HG02610 (cell line): Measurements from ENCODE around the gene CCT2.
A peak's percentile ranks its signal among the peaks of the same experiment; 100 is the strongest.

Experiments
- ATAC-seq: cut with Tn5 transposase; IDR thresholded peaks from one replicate; pipeline ENCODE4 v1.9.1; 2021; ENCODE audit warnings: mild to moderate bottlenecking, moderate library complexity; ENCODE audit not compliant: unreplicated experiment

CCT2 gene

DNA sequence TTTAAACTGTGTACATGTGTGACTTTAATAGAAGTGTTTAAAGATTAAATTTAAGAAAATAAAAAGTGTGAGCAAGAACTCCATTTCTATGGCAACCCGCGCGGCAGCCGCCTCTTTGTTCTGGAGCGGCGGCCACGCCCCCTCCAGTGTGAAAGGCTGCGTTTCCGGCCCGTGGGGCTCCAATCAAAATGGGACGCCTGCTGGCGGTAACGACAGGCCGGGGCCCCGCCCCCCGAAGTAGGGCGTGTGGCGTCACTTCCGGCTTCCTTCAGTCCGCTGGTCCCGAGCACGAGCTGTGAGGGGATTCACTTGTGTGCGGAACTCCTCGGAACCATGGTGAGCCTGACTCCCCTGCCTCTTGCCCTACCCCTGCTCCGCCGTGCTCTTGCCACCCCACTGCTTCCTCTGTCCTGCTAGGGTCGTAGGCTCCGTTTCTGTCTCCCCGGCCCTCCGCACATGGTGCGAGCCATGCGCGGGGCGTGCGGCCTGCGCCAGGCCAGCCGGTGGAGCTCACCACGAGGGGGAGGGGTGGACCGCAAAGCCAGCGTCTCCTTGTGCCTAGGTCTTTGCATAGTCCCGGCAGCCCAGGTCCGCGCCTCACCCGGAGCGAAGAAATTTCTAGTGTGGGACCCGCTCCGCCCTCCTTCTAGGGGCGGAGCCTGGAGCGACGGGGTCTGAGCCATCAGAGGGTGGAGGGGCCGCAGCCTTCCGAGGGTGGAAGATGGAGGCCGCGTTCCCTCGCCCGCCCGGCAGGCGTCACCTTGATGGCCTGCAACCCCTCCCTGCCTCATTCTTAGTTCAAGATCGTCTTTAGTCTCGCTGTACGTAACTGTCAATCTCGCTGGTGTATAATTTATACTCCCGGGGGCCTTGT, at the start of gene CCT2:
TSS of gene CCT2 (plus strand) at position 271 of the 874 bp plus-strand sequence. CDS start at position 334, 63 bp downstream.
- ATAC-seq: peak; percentile 96

DNA sequence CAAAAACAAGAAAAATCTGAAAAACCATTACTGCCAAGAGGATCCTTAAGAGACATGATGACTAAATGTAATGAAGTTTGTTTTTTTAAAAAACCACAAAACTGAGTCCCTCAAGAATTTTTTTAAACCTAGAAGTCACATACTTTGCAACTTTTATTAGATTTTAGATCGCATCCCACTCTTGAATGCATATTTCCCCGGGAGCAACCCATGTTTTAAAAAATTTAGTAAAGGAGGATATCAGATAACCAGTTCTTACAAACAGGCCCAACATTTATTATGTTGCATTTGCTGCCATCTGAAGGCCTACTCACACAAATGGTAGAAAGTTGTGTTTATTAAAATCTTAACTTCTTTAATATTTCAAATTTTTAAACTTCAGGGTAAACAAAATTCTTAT, 44.3 kb upstream of the CCT2 start:
- ATAC-seq: no peak

DNA sequence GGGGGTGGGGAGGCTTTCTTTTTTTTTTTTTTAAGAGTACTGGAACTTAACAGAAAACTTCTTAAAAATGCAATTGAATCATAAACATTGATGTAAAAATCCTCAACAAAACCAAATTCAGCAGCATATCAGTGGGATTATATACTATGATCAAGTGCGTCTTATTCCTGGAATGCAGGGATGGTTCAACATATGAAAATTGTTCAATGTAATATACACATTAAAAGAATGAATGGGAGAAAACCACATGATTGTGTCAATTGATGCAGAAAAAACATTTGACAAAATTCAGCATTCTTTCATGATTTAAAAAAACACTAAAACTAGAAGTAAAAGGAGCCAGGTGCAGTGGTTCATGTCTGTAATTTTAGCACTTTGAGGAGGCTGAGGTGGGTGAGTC, 41.2 kb upstream of the CCT2 start:
- no peak for ATAC-seq

DNA sequence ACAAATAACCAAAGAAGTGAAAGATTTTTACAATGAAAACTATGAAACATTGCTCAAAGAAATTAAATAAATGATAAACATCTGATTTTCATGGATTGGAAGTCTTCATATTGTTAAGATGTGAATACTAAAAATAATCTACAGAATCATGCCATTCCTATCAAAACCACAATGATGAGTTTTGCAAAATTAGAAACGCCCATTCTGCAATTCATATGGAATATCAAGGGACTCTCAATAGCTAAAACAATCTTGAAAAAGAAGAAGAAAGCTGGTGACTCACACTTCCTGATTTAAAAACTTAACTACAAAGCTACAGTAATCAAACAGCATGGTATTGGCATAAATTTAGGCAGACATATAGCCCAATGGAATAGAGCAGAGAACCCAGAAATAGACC, 40.2 kb upstream of the CCT2 start:
- ATAC-seq: no peak

DNA sequence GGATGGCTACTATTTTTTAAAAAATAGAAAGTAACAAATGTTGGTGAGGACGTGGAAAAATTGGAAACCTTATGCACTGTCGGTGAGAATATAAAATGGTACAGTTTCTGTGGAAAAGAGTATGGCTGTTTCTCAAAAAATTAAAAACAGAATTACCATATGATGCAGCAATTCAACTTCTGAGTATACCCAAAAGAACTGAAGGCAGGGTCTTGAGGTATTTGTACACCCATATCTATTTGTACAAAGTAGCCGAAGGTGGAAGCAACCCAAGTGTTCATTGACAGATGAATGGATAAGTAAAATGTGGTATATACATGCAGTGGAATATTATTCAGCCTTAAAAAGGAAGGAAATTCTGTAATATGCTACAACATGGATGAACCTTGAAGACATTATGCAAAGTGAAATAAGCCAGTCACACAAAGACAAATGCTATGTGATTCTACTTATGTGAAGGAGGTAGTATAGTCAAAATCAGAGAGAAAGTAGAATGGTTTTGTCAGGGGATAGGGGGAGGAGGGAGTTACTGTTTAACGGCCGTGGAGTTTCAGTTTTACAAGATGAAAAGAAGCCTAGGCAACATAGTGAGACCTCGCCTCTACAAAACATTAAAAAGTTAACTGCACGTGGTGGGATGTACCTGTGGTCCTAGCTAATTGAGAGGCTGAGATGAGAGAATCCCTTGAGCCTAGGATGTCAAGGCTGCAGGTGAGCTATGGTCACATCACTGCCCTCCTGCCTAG, 38.4 kb upstream of the CCT2 start:
- ATAC-seq: peak; percentile 90

DNA sequence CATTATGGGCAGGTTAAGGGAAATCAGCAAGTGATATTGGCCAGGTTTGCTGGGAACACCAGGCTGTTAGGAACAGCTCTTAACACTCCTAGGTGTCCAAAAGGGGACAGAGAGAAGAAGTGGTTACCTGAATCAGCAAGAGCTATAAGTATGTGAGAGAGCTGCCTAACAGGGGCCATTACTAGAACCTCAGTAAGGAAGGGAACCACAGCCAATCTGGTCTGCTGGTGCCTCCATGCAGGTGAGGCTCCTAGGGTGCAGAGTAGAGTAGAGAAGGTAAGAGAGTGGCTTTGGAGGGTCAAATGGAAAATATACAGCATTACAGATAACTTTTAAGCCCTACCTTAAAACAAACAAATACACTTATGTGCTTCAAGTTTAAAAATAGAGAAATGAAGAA, 36.6 kb upstream of the CCT2 start:
- no peak for ATAC-seq

DNA sequence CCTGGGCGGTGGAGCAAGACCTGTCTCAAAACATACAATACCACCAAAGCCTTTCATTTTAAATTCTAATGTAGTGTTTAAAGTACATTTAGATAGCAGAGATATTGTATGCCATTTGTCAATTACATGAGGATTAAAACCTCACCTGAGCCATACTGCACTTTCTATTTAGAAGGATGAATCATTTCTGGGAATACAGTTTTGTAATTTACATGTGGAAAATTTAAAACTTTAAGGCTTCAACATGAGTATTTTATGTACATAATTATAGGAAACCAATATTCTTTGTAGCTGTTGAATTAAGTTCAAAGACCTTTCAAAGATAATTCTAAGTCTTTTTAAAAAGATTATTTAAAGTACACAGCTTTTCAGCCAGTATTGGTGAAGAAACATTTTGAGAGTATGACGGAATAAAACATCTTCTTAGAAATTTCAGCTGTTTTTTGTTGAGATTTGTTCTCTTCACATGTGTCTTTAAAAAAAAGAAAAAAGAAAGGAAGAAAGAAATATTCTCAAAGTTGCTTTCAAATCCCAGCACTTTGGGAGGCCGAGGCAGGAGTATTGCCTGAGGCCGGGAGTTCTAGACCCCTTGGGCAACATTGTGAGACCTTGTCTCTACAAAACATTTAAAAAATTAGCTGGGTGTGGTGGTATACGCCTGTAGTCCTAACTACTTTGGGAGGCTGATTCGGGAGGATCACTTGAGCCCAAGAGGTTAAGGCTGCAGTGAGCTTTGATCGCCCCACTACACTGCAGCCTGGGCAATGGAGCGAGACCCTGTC, 34.5 kb upstream of the CCT2 start:
- ATAC-seq: no peak

DNA sequence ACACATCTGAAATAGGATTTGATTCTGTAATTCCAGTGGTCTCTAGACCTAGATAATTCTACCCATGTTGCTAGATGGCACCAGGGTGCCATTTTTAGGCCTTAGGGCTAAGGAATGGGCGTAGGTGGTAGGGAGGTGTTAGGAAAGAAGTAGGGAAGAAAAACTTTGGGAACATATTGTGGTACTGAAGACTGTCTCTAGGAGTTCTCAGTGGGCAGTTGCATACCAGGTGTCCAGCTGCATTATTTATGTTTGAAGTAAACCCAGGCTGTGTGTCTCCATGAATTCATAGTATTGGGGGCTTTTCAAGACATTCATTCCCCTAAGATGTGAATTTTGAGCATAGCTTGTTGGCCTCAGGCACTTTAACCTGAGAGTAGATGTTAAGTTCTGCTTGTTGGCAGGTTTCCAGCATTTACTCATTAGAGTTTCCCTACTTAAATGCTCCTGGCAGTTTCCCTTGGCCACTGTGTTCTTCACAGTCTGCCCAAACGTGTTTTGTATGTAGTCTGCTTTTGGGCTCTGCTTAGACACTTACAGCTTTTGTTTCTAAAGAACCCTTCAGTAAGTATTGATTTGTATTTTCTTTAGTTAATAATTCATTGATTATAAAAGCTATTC, 31.5 kb upstream of the CCT2 start:
- no peak for ATAC-seq

DNA sequence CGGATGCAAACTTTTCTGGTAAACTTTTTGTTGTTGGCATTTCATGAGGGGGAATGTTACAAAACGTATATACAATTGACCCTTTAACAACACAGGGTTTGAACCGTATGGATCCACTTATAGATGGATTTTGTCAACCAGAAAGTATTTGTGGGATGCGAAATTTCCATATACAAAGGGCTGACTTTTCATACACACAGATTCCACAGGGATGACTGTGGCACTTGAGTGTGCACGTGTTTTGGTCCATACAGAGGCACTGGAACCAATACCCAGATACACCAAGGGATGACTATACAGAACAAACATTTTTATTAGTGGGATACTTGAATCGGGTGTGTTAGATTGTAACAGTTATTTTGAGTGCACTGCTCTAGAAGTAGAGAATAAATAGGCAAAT, 29.8 kb upstream of the CCT2 start:
- ATAC-seq: no peak

DNA sequence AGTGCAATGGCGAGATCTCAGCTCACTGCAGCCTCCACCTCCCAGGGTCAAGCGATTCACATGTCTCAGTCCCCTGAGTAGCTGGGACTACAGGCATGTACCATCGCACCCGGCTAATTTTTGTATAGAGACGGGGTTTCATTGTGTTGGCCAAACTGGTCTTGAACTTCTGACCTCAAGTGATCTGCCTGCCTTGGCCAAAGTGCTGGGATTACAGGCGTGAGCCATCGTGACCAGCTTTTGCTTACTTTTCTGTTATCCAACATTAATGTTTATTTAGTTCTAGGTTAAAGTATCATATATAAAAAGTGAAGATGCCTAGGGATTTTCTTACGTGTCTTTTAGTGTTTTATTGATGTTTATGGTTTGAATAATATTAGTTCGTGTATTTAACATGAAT, 28.9 kb upstream of the CCT2 start:
- ATAC-seq: no peak

DNA sequence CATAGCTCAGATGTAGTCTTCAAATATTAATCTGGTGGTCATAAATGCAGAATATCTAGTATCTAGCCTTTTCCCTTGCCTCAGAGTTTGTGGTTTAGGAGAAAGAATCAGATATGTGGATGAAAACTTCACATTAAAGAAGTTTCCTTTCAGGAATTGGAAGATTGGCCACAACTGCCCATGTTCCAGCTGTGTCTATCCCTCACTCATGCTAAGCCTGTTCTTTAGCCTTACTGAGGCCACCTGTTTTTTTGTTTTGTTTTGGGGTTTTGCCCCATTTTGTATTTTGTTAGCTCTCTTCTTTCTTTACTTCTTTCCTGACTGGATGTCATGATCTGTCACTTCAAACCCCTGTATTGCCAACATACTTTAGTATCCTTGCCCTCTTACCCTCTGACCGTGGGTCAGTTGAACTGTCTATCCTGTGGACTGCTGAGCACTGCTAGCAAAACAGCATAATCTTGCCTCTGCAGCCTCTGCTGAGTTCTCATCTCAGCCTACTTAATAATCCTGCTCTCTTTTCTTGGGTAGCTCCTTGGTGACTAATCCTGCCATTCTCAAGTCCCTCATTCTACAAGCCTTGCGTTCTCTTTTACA, 22.0 kb upstream of the CCT2 start:
- ATAC-seq: no peak

DNA sequence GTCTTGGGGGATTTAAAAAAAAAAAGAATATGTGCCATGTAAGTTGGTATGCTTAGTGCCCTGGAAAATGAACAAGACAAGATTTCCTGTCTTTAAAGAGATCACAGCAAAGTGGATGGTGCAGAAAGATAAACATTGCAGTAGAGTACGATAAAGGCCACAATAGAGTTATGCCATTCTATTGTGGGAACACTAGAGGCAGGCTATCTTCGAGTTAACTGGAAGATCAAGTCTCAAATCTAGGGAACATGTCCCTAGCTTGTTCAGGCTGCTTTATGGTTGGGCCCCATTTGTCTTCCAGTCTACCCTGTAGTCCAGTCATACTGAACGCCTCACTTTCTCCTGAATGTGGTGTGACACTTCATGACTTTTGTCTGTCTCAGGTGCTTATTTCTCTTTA, 18.7 kb upstream of the CCT2 start:
- no peak for ATAC-seq

DNA sequence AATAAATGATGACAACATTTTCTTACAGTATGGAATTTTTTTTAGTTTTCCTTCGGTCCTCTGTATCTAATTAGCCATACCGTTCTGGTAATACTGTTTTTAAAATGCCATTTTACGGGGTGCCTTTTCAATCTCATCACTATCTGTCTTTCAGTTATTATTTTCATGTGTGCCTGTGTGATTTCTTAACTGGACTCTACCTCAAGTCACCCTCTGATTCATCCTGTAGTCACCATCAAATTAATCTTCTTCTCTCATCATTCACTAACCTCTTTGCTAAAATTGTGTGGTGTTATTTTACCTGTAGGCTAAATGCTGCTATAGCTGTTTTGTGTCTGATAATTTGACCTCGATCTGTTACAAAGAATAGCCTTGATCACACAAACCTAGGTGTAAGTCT, 16.0 kb upstream of the CCT2 start:
- no peak for ATAC-seq

DNA sequence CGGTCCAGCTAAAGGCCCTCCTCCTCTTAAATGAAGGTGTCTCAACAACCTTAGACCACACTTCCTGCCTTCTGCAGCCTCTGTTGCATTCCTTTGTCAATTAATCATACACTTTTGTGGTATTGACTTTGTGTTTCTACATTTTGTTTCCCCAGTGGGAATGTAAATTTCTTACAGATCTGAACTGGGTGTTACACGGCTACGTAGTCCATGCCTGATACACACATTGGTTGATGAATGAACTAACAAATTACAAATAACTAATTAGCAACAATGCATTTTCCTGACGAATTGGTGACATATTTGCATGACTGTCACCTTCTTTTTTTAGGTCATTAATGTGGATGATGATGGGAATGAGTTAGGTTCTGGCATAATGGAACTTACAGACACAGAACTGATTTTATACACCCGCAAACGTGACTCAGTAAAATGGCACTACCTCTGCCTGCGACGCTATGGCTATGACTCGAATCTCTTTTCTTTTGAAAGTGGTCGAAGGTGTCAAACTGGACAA, 15.2 kb upstream of the CCT2 start:
- ATAC-seq: no peak

DNA sequence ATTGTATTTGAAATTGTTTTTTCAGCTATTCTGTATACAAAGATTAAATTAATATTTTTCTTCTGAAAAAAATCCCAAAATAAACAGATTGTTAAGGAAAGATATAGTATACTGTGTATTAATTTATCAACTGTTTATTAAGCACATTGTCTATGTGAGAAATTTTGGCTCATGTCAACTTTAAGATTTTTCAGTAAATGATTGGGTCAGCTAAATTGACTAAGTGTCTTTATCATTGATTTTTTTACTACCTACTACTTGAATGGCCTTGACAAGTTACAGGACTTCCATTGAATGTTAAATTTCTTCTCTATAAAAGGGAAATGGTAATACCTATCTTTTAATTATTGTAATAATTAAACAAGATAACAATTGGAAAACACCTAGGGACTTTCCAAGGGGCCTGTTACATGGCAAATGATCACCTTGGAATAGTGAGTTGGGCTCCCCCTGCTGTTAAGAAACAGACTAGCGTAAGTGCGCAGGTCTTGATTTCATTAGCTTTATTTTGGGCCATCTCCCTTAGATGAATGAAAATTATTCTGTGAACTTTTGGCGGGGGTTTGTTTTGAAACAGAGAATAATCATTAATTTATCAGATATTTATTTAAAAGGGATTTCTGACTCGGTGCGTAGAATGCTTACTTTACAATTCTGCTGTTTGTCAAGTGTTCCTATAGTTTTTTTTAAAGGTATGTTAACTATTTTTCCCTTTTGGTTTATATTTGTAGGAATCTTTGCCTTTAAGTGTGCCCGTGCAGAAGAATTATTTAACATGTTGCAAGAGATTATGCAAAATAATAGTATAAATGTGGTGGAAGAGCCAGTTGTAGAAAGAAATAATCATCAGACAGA, 14.5 kb upstream of the CCT2 start:
- peak; percentile 58 for ATAC-seq

DNA sequence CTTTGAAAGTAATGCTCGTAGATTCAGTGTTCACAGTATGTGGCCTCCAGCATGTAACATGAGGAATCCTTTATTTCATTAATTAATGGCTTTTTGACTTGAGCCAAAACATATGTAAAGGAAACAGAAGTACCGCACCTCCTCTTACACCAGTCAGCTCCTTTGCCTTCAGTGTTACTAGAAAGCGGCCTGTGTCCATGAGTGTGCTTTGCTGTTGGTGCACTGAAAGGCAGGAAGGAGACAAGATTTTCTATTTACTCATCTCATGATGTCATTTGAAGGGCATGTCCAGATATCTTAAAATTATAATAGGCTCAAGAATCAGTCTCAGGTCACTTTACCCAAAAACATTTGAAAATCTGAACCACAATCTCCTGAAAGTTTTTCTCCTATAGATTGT, 9.9 kb upstream of the CCT2 start:
- no peak for ATAC-seq

DNA sequence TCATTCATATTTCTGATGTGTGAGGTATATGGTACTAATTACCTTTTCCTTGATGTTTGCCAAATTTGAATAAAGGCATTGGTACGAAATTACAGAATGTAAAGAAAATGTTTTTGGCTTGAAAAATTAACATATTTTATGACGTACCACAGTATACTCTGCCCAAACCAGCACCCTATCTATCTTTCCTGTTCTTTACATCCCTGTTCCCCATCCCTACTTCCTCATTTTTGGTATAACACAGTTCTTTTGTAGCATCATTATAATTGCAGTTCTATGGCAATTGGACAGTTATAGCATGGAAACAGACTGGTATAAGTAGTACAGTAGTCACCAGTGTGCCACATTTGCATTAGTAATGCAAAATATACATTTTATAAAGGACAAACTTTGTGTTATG, 7.0 kb upstream of the CCT2 start:
- ATAC-seq: no peak

DNA sequence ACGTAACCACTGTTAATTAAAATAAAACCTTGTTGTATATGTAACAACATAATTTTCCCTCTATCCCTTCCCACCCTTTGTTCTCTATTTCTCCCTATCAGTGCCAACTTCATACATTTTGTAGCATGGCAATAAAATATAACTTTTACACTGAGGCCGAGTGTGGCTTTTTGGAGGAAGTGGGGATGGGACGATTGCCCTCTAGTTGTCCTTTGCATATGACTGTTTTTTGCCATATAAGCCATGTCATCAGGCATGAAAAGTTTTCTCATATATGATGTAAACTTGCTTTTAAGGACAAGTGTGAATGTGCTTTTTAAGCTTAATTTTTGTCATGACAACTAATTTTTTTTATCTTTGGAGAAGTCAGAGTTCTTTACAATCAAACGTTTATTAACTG, 6.2 kb upstream of the CCT2 start:
- ATAC-seq: no peak

DNA sequence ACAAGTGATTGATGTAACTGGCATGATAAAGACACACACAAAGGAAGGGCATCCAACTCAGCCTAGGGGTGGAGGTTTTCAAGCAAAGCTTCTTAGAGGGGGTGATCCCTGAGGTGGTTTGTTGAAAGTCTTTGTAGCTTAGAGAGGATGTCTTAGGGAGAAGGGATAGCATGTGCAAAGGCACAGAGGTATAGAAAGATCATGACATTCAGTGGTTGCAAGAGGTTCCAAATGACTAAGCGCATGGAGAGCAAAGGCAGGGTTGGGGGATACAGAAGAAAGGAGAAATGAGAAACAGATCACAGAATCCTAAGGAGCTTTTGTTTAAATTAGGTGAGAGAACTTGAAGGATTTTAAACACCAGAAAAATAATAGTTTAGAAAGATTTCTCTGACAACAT, 5.2 kb upstream of the CCT2 start:
- no peak for ATAC-seq

DNA sequence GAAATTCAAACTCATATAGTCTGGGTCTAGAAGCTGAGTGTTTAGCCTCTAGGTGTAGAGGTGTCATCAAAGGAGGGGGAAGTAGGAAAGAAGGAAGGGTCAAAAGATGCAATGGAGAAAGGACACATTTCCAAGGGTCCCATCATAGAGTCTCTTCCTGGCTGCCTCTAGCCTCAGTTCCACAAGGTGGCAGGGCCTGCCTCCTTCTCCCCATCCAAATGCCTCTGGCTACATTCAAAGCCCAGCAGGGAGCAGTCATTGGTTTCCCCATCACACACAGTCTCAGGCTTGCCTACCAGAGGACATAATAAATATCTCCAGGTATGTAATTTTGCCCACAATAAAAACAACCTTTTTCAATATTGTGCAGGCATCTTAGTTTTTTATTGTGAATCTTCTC, 2.1 kb upstream of the CCT2 start:
- no peak for ATAC-seq
